GM19193 (cell line): Measurements from ENCODE around the gene FBXL20.

Experiments
- POLR2A ChIP-seq: IDR thresholded peaks from 4 replicates; pipeline ENCODE4 v1.6.1; 2011; ENCODE audit not compliant: insufficient read depth, insufficient read length; ENCODE audit errors: extremely low read depth

FBXL20 gene

GRCh38 chr17:39209317-39210092, 191.9 kb downstream of the FBXL20 start:
- TF ChIP-seq POLR2A: no peak

- TF ChIP-seq POLR2A: no peak
Observed at GRCh38 chr17:39208893-39209292, 192.5 kb downstream of the FBXL20 start.

GRCh38 chr17:39208136-39208535, 193.3 kb downstream of the FBXL20 start:
- no peak for TF ChIP-seq POLR2A

GRCh38 chr17:39205112-39205526, 196.3 kb downstream of the FBXL20 start:
- no peak for TF ChIP-seq POLR2A

GRCh38 chr17:39204245-39204644, 197.2 kb downstream of the FBXL20 start:
- TF ChIP-seq POLR2A: no peak
